ENCODE results near the gene ITGB8.

ITGB8 gene

GRCh38 chr7:20316706-20317105, 14.0 kb upstream of the ITGB8 start:
- H3K27me3 ChIP-seq (replicated peaks in 2 of 5; ENCODE audit: control insufficient read depth in 4 of 5, insufficient read depth in 5 of 5, low read length in 4 of 5): no peaks in the 10 kb centered on the region
- POLR2A ChIA-PET: interaction anchor here (0.7 kb wide), 1 partner anchor 333 kb away, joined by 3 read pairs; no protein-coding TSS in a partner anchor
- no CpG with 5 or more reads among the region's 4 CpGs for WGBS (ENCODE audit: insufficient coverage)
- no peak overlapping the region for H3K4me3 ChIP-seq (ENCODE audit: control insufficient read depth in 1 of 7, extremely low read depth in 1 of 7, insufficient read depth in 4 of 7, low read depth in 2 of 7, low read length in 6 of 7)
- H3K4me1 ChIP-seq (ENCODE audit: control extremely low read depth in 1 of 4, control insufficient read depth in 4 of 4, insufficient read depth in 4 of 4, low read length in 3 of 4): peaks cover 3 to 8% (median 5%) of the 10 kb centered on the region in 4 experiments
- no peaks in the 10 kb centered on the region for H3K36me3 ChIP-seq (ENCODE audit: control insufficient read depth in 4 of 4, insufficient read depth in 4 of 4, low read length in 3 of 4)
- no peaks in the 10 kb centered on the region for H3K9me3 ChIP-seq (ENCODE audit: control extremely low read depth in 1 of 5, control insufficient read depth in 4 of 5, insufficient read depth in 2 of 5, low read depth in 1 of 5, low read length in 4 of 5)
- CTCF ChIA-PET: interaction anchor here (0.7 to 2.0 kb wide), 3 partner anchors 13 to 334 kb away, joined by 3 to 11 read pairs (median 4); partner anchors contain the start of gene ITGB8
- no peak overlapping the region for H3K27ac ChIP-seq (ENCODE audit: insufficient read depth in 1 of 2, low read depth in 1 of 2, low read length in 2 of 2, poor library complexity in 1 of 2, severe bottlenecking in 2 of 2)
- DNase-seq: no peak

- Histone ChIP-seq H3K27ac (ENCODE audit: insufficient read depth in 1 of 2, low read depth in 1 of 2, low read length in 2 of 2, poor library complexity in 1 of 2, severe bottlenecking in 2 of 2) (no peak overlapping the region), H3K4me3 (ENCODE audit: control insufficient read depth in 1 of 7, extremely low read depth in 1 of 7, insufficient read depth in 4 of 7, low read depth in 2 of 7, low read length in 6 of 7) (no peak overlapping the region), H3K27me3 (replicated peaks in 2 of 5; ENCODE audit: control insufficient read depth in 4 of 5, insufficient read depth in 5 of 5, low read length in 4 of 5) (no peaks in the 10 kb centered on the region), H3K9me3 (ENCODE audit: control extremely low read depth in 1 of 5, control insufficient read depth in 4 of 5, insufficient read depth in 2 of 5, low read depth in 1 of 5, low read length in 4 of 5) (no peaks in the 10 kb centered on the region), H3K36me3 (ENCODE audit: control insufficient read depth in 4 of 4, insufficient read depth in 4 of 4, low read length in 3 of 4) (no peaks in the 10 kb centered on the region), H3K4me1 (ENCODE audit: control extremely low read depth in 1 of 4, control insufficient read depth in 4 of 4, insufficient read depth in 4 of 4, low read length in 3 of 4) (peaks cover 3 to 6% (median 5%) of the 10 kb centered on the region in 4 experiments)
- ChIA-PET CTCF (interaction anchor here (1.0 to 2.0 kb wide), 2 partner anchors 13 to 144 kb away, joined by 3 to 11 read pairs; partner anchors contain the start of gene ITGB8), POLR2A (no interaction called here)
- DNase-seq: no peak
These were observed 13.3 kb upstream of the ITGB8 start for GRCh38 chr7:20317413-20317812.

GRCh38 chr7:20318933-20319332, 11.8 kb upstream of the ITGB8 start:
- Histone ChIP-seq H3K4me1 (ENCODE audit: control extremely low read depth in 1 of 4, control insufficient read depth in 4 of 4, insufficient read depth in 4 of 4, low read length in 3 of 4) (no peaks in the 10 kb centered on the region), H3K36me3 (ENCODE audit: control insufficient read depth in 4 of 4, insufficient read depth in 4 of 4, low read length in 3 of 4) (no peaks in the 10 kb centered on the region), H3K9me3 (ENCODE audit: control extremely low read depth in 1 of 5, control insufficient read depth in 4 of 5, insufficient read depth in 2 of 5, low read depth in 1 of 5, low read length in 4 of 5) (no peaks in the 10 kb centered on the region), H3K27ac (ENCODE audit: insufficient read depth in 1 of 2, low read depth in 1 of 2, low read length in 2 of 2, poor library complexity in 1 of 2, severe bottlenecking in 2 of 2) (no peak overlapping the region), H3K4me3 (ENCODE audit: control insufficient read depth in 1 of 7, extremely low read depth in 1 of 7, insufficient read depth in 4 of 7, low read depth in 2 of 7, low read length in 6 of 7) (no peak overlapping the region), H3K27me3 (replicated peaks in 2 of 5; ENCODE audit: control insufficient read depth in 4 of 5, insufficient read depth in 5 of 5, low read length in 4 of 5) (no peaks in the 10 kb centered on the region)
- 83% methylated on average over 5 of the region's 6 CpGs for WGBS (ENCODE audit: insufficient coverage)
- CTCF ChIA-PET: interaction anchor here (0.6 to 1.0 kb wide), 2 partner anchors 9 to 567 kb away, joined by 3 read pairs; no protein-coding TSS in a partner anchor
- POLR2A ChIA-PET: no interaction called here
- DNase-seq: no peak

GRCh38 chr7:20320322-20320721, 10.4 kb upstream of the ITGB8 start:
- WGBS (ENCODE audit: insufficient coverage): 86% methylated on average over 1 of the region's 3 CpGs
- H3K9me3 ChIP-seq (ENCODE audit: control extremely low read depth in 1 of 5, control insufficient read depth in 4 of 5, insufficient read depth in 2 of 5, low read depth in 1 of 5, low read length in 4 of 5): no peaks in the 10 kb centered on the region

GRCh38 chr7:20320786-20321185, 9.9 kb upstream of the ITGB8 start:
- H3K4me1 ChIP-seq (ENCODE audit: control extremely low read depth in 1 of 4, control insufficient read depth in 4 of 4, insufficient read depth in 4 of 4, low read length in 3 of 4): no peaks in the 10 kb centered on the region
- no peak for DNase-seq
- WGBS (ENCODE audit: insufficient coverage): 94% methylated on average over 4 of the region's 7 CpGs
- ChIA-PET CTCF (no interaction called here), POLR2A (no interaction called here)
- no peak overlapping the region for H3K4me3 ChIP-seq (ENCODE audit: control insufficient read depth in 1 of 7, extremely low read depth in 1 of 7, insufficient read depth in 4 of 7, low read depth in 2 of 7, low read length in 6 of 7)
- no peaks in the 10 kb centered on the region for H3K9me3 ChIP-seq (ENCODE audit: control extremely low read depth in 1 of 5, control insufficient read depth in 4 of 5, insufficient read depth in 2 of 5, low read depth in 1 of 5, low read length in 4 of 5)
- no peak overlapping the region for H3K27ac ChIP-seq (ENCODE audit: insufficient read depth in 1 of 2, low read depth in 1 of 2, low read length in 2 of 2, poor library complexity in 1 of 2, severe bottlenecking in 2 of 2)
- no peaks in the 10 kb centered on the region for H3K27me3 ChIP-seq (replicated peaks in 2 of 5; ENCODE audit: control insufficient read depth in 4 of 5, insufficient read depth in 5 of 5, low read length in 4 of 5)
- H3K36me3 ChIP-seq (ENCODE audit: control insufficient read depth in 4 of 4, insufficient read depth in 4 of 4, low read length in 3 of 4): no peaks in the 10 kb centered on the region

More at GRCh38 chr7:20320322-20320721, 10.4 kb upstream of the ITGB8 start:
- Histone ChIP-seq H3K27ac (ENCODE audit: insufficient read depth in 1 of 2, low read depth in 1 of 2, low read length in 2 of 2, poor library complexity in 1 of 2, severe bottlenecking in 2 of 2) (no peak overlapping the region), H3K4me3 (ENCODE audit: control insufficient read depth in 1 of 7, extremely low read depth in 1 of 7, insufficient read depth in 4 of 7, low read depth in 2 of 7, low read length in 6 of 7) (no peak overlapping the region), H3K36me3 (ENCODE audit: control insufficient read depth in 4 of 4, insufficient read depth in 4 of 4, low read length in 3 of 4) (no peaks in the 10 kb centered on the region), H3K4me1 (ENCODE audit: control extremely low read depth in 1 of 4, control insufficient read depth in 4 of 4, insufficient read depth in 4 of 4, low read length in 3 of 4) (no peaks in the 10 kb centered on the region), H3K27me3 (replicated peaks in 2 of 5; ENCODE audit: control insufficient read depth in 4 of 5, insufficient read depth in 5 of 5, low read length in 4 of 5) (no peaks in the 10 kb centered on the region)
- no peak for DNase-seq
- CTCF ChIA-PET: no interaction called here
- POLR2A ChIA-PET: no interaction called here

GRCh38 chr7:20323595-20323994, 7.1 kb upstream of the ITGB8 start:
- H3K27me3 ChIP-seq (replicated peaks in 2 of 5; ENCODE audit: control insufficient read depth in 4 of 5, insufficient read depth in 5 of 5, low read length in 4 of 5): no peaks in the 10 kb centered on the region
- no peak for DNase-seq
- H3K4me1 ChIP-seq (ENCODE audit: control extremely low read depth in 1 of 4, control insufficient read depth in 4 of 4, insufficient read depth in 4 of 4, low read length in 3 of 4): peaks cover 0 to 10% (median 3%) of the 10 kb centered on the region in 4 experiments
- no peaks in the 10 kb centered on the region for H3K9me3 ChIP-seq (ENCODE audit: control extremely low read depth in 1 of 5, control insufficient read depth in 4 of 5, insufficient read depth in 2 of 5, low read depth in 1 of 5, low read length in 4 of 5)
- ChIA-PET POLR2A (no interaction called here), CTCF (interaction anchor here (0.9 to 5.6 kb wide), 3 partner anchors 9 to 104 kb away, joined by 3 to 30 read pairs (median 3); no protein-coding TSS in a partner anchor)
- no peak overlapping the region for H3K4me3 ChIP-seq (ENCODE audit: control insufficient read depth in 1 of 7, extremely low read depth in 1 of 7, insufficient read depth in 4 of 7, low read depth in 2 of 7, low read length in 6 of 7)
- no peak overlapping the region for H3K27ac ChIP-seq (ENCODE audit: insufficient read depth in 1 of 2, low read depth in 1 of 2, low read length in 2 of 2, poor library complexity in 1 of 2, severe bottlenecking in 2 of 2)
- WGBS (ENCODE audit: insufficient coverage): 89% methylated on average over 1 of the region's 2 CpGs
- no peaks in the 10 kb centered on the region for H3K36me3 ChIP-seq (ENCODE audit: control insufficient read depth in 4 of 4, insufficient read depth in 4 of 4, low read length in 3 of 4)

GRCh38 chr7:20326342-20326741, 4.4 kb upstream of the ITGB8 start:
- H3K9me3 ChIP-seq (ENCODE audit: control extremely low read depth in 1 of 5, control insufficient read depth in 4 of 5, insufficient read depth in 2 of 5, low read depth in 1 of 5, low read length in 4 of 5): no peaks in the 10 kb centered on the region
- H3K36me3 ChIP-seq (ENCODE audit: control insufficient read depth in 4 of 4, insufficient read depth in 4 of 4, low read length in 3 of 4): no peaks in the 10 kb centered on the region
- H3K27me3 ChIP-seq (replicated peaks in 2 of 5; ENCODE audit: control insufficient read depth in 4 of 5, insufficient read depth in 5 of 5, low read length in 4 of 5): no peaks in the 10 kb centered on the region
- H3K4me1 ChIP-seq (ENCODE audit: control extremely low read depth in 1 of 4, control insufficient read depth in 4 of 4, insufficient read depth in 4 of 4, low read length in 3 of 4): peaks cover 1 to 26% (median 18%) of the 10 kb centered on the region in 4 experiments
- no peak for DNase-seq
- 76% methylated on average over 3 of the region's 4 CpGs for WGBS (ENCODE audit: insufficient coverage)
- H3K4me3 ChIP-seq (ENCODE audit: control insufficient read depth in 1 of 7, extremely low read depth in 1 of 7, insufficient read depth in 4 of 7, low read depth in 2 of 7, low read length in 6 of 7): no peak overlapping the region
- POLR2A ChIA-PET: no interaction called here
- no peak overlapping the region for H3K27ac ChIP-seq (ENCODE audit: insufficient read depth in 1 of 2, low read depth in 1 of 2, low read length in 2 of 2, poor library complexity in 1 of 2, severe bottlenecking in 2 of 2)
- CTCF ChIA-PET: interaction anchor here (1.0 to 5.6 kb wide), 4 partner anchors 14 to 617 kb away, joined by 3 to 30 read pairs (median 3); partner anchors contain the start of gene POLR1F
